Measurements from ENCODE around the gene NMNAT3.

DNA sequence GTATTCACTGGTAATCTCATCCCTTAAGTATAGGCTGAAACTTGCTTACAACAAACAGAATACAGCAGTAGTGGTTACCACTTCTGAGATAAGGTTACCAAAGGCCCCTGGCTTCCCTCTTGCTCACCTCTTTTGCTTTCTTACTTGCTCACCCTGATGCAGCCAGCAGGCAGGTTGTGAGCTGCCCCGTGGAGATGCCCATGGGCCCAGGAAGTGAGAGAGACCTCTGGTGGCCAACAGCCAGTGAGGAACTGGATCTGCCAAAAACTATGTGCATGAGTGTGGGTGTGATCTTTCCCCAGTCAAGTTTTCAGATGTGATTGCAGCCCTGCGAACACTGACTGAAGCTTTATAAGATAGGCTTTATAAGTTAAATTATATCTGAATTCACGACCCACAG is 48.7 kb downstream of the NMNAT3 start:
- TF ChIP-seq ZNF274 (IDR thresholded peaks at IDR 0.05; ENCODE audit: low read depth, low read length) (no peak), YY1 (IDR thresholded peaks at IDR 0.05; ENCODE audit: insufficient read depth, insufficient read length) (no peak), SUZ12 (IDR thresholded peaks at IDR 0.05; ENCODE audit: extremely low read depth, insufficient read depth, insufficient read length) (no peak)
